Spleen (tissue), 11 donors: ENCODE data around the gene CCDC152. TPM values are rescaled to one million over a fixed set of nuclear protein-coding genes. Genes with fewer than 3 reads are reported as not detected.

Source experiments
- DNase-seq: peaks from one replicate; pipeline ENCODE4 v3.0.0-alpha.2; 2020
- H3K27ac ChIP-seq, 8 donors: fragments of 200-600 bp; sonication (generic) in 7 of 8; 1 replicate in 4 of 8; 2 replicates in 4 of 8; pipeline versions ENCODE4 v1.5.0 to v1.8.0; 2016 to 2021; ENCODE audit warnings: inconsistent platforms in 4 of 8, mild to moderate bottlenecking in 4 of 8, moderate library complexity in 1 of 8
- H3K27me3 ChIP-seq, 7 donors: fragments of 200-600 bp; sonication (generic) in 6 of 7; replicated peaks in 1 of 7; 1 replicate in 4 of 7; 2 replicates in 3 of 7; pipeline versions ENCODE4 v1.5.0 to v1.8.0; 2016 to 2021; ENCODE audit warnings: inconsistent platforms in 3 of 7, mild to moderate bottlenecking in 1 of 7
- H3K36me3 ChIP-seq, 6 donors: fragments of 200-600 bp; sonication (generic) in 5 of 6; 1 replicate in 4 of 6; 2 replicates in 2 of 6; pipeline versions ENCODE4 v1.5.0 to v1.8.0; 2016 to 2021; ENCODE audit warnings: inconsistent platforms in 2 of 6
- H3K4me1 ChIP-seq, 6 donors: fragments of 200-600 bp; sonication (generic) in 5 of 6; 1 replicate in 3 of 6; 2 replicates in 3 of 6; pipeline versions ENCODE4 v1.5.0 to v1.8.0; 2016 to 2021; ENCODE audit warnings: inconsistent platforms in 3 of 6
- H3K4me3 ChIP-seq, 8 donors: fragments of 200-600 bp; sonication (generic) in 7 of 8; 1 replicate in 4 of 8; 2 replicates in 4 of 8; pipeline versions ENCODE4 v1.5.0 to v1.8.0; 2016 to 2021; ENCODE audit warnings: inconsistent platforms in 4 of 8, mild to moderate bottlenecking in 4 of 8, moderate library complexity in 2 of 8
- H3K9me3 ChIP-seq, 8 donors: fragments of 200-600 bp; sonication (generic) in 7 of 8; 1 replicate in 4 of 8; 2 replicates in 4 of 8; pipeline versions ENCODE4 v1.5.0 to v1.8.0; 2016 to 2021; ENCODE audit warnings: inconsistent platforms in 4 of 8
- POLR2A ChIP-seq, 3 donors: fragments of 450-650 bp; IDR thresholded peaks; one replicate each; pipeline ENCODE4 v1.5.1; 2017; ENCODE audit warnings: antibody characterized with exemption in 3 of 3, mild to moderate bottlenecking in 1 of 3
- POLR2AphosphoS5 ChIP-seq, 3 donors: sonication (generic); formaldehyde crosslinking; IDR thresholded peaks; one replicate each; pipeline ENCODE4 v1.5.1; 2017; ENCODE audit warnings: antibody characterized with exemption in 3 of 3
- WGBS, 5 donors: extraction: QIAGEN DNeasy Blood & Tissue Kit in 3 of 5; methylation state at CpG; one replicate each; pipeline versions ENCODE4 v1.1.5 to v1.1.7; 2013 to 2018; 5-methylcytosine and 5-hydroxymethylcytosine counted together
- intact Hi-C: fragments of 100-400 bp; cut with DNase I; formaldehyde crosslinking; loops from one replicate; pipeline ENCODE4 v1.15.0; 2023; ENCODE audit warnings: low total_unique reads
- polyA plus RNA-seq, 3 donors: library from polyadenylated mRNA; stranded (reverse); fragments of 200-250 nt; gene quantifications; one replicate each; pipeline ENCODE4 v1.2.1, GENCODE V29; 2013
- total RNA-seq, 7 donors: library from RNA; depleted of rRNA in 3 of 7; stranded (reverse); fragments of >200 nt in 3 of 7; fragmentation: NEBNext Ultra II Directional in 4 of 7; extraction: Animal tissue kit (Norgen Biotek cat#: 25700) in 4 of 7; gene quantifications; one replicate each; pipeline versions ENCODE4 v1.1.0 to v1.2.1, GENCODE V29; 2016 to 2021
- TF ChIP-seq, protein P1 (sequence below), 11 experiments: fragments of 200-600 bp in 7 of 11; fragments of 450-650 bp in 4 of 11; sonication (generic) in 4 of 11; IDR thresholded peaks in 8 of 11; conservative IDR thresholded peaks in 3 of 11; 1 replicate in 7 of 11; 2 replicates in 4 of 11; pipeline versions ENCODE4 v1.4.0 to v1.8.0; 2016 to 2021; ENCODE audit warnings: antibody characterized with exemption in 11 of 11, inconsistent platforms in 4 of 11, mild to moderate bottlenecking in 1 of 11
- donor health status: healthy with polysubstance abuse.
- donor health status: DM: no; HTN: no; CAD: no; lungs with moderate emphysema.
- donor health status: DM: no; HTN: no; CAD: no.
- donor health status: Bipolar disorder and iron deficiency.
- donor health status: healthy.
- donor health status: DM: no; HTN: no; CAD: no.
- donor health status: DM: yes; HTN: yes; CAD: no.

The CCDC152 gene
- total and polyA plus RNA-seq, 10 donors = 0.46 to 3.4 (median 1.8) TPM

DNA sequence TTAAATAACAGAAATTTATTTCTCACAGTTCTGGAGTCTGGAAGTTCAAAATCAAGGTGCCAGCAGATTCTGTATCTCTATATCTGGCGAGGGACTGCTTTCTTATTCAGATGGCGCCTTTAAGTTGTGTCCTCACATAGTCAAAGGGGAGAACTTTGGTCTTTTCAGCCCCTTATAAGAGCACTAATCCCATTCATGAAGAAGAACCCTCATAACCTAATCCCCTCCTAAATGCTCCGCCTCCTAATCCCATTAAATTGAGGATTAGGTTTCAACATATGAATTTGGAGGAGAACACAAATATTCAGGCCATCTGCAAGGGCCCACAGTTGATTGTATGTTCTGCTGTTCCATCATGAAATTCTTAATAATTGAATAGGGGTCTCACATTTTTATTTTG, 10.8 kb upstream of the CCDC152 start:
- intact Hi-C loops = no loop called here
- no peaks in the 10 kb centered on the region for H3K4me1 ChIP-seq
- no peak overlapping the region for H3K27ac ChIP-seq
- no peaks in the 10 kb centered on the region for H3K9me3 ChIP-seq
- no peaks in the 10 kb centered on the region for H3K36me3 ChIP-seq
- no peak overlapping the region for H3K4me3 ChIP-seq
- no peaks in the 10 kb centered on the region for H3K27me3 ChIP-seq
- TF ChIP-seq POLR2A (IDR thresholded peaks at IDR 0.05) (no peak), POLR2AphosphoS5 (IDR thresholded peaks at IDR 0.05) (no peak)
- TF ChIP-seq, protein P1, sequence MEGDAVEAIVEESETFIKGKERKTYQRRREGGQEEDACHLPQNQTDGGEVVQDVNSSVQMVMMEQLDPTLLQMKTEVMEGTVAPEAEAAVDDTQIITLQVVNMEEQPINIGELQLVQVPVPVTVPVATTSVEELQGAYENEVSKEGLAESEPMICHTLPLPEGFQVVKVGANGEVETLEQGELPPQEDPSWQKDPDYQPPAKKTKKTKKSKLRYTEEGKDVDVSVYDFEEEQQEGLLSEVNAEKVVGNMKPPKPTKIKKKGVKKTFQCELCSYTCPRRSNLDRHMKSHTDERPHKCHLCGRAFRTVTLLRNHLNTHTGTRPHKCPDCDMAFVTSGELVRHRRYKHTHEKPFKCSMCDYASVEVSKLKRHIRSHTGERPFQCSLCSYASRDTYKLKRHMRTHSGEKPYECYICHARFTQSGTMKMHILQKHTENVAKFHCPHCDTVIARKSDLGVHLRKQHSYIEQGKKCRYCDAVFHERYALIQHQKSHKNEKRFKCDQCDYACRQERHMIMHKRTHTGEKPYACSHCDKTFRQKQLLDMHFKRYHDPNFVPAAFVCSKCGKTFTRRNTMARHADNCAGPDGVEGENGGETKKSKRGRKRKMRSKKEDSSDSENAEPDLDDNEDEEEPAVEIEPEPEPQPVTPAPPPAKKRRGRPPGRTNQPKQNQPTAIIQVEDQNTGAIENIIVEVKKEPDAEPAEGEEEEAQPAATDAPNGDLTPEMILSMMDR (IDR thresholded peaks at IDR 0.05 in 8 of 11, conservative IDR thresholded peaks at IDR 0.05 in 3 of 11) = no peak
- WGBS, 5 donors = 94 to 98% (median 95%) methylated on average over 3 of the region's 3 CpGs
- no peak for DNase-seq

DNA sequence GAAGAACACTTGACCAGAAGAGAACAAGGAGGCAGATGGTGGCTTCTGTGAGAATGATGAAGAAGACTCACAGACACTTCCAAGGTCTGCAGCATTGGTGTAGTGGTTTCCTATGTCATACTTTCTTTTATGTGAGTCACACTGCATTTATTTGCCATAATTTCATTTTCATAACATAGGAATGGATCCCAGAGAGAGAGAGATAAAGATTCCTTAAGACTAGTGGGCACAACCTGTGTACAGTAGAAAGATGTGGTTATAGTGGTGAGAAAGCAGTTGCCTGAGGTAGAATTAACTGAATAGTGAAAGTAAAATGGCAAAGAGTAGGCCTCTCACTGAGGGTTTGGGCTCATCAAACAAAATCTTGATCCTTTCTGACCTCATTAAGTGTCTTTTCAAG, 7.6 kb upstream of the CCDC152 start:
- no peaks in the 10 kb centered on the region for H3K4me1 ChIP-seq
- H3K27ac ChIP-seq = no peak overlapping the region
- TF ChIP-seq POLR2A (IDR thresholded peaks at IDR 0.05) = no peak
- no peak for TF ChIP-seq POLR2AphosphoS5 (IDR thresholded peaks at IDR 0.05)
- TF ChIP-seq, protein P1 (IDR thresholded peaks at IDR 0.05 in 8 of 11, conservative IDR thresholded peaks at IDR 0.05 in 3 of 11) = no peak
- no peaks in the 10 kb centered on the region for H3K27me3 ChIP-seq
- no peaks in the 10 kb centered on the region for H3K36me3 ChIP-seq
- no peaks in the 10 kb centered on the region for H3K9me3 ChIP-seq
- DNase-seq = no peak
- no peak overlapping the region for H3K4me3 ChIP-seq
- intact Hi-C loops = no loop called here

DNA sequence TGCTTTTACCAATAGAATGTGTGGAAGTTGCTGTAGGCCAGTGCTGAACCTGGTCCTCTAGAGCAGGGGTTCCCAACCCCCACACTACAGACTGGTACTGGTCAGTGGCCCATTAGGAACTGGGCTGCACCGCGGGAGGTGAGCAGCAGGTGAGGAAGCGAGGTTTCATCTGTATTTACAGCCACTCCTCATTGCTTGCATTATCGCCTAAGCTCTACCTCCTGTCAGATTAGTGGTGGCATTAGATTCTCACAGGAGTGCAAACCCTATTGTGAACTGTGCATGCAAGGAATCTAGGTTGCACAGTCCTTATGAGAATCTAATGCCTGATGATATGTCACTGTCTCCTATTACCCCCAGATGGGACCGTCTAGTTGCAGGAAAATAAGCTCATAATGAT, 6.1 kb upstream of the CCDC152 start:
- intact Hi-C loops = no loop called here
- Histone ChIP-seq H3K36me3 (no peaks in the 10 kb centered on the region), H3K4me1 (no peaks in the 10 kb centered on the region), H3K27me3 (no peaks in the 10 kb centered on the region), H3K4me3 (no peak overlapping the region), H3K9me3 (no peaks in the 10 kb centered on the region), H3K27ac (no peak overlapping the region)
- 93 to 97% (median 94%) methylated on average over 5 of the region's 5 CpGs for WGBS, 5 donors
- TF ChIP-seq POLR2AphosphoS5 (IDR thresholded peaks at IDR 0.05) (no peak), POLR2A (IDR thresholded peaks at IDR 0.05) (no peak)
- TF ChIP-seq, protein P1 (IDR thresholded peaks at IDR 0.05 in 8 of 11, conservative IDR thresholded peaks at IDR 0.05 in 3 of 11) = no peak
- no peak for DNase-seq

DNA sequence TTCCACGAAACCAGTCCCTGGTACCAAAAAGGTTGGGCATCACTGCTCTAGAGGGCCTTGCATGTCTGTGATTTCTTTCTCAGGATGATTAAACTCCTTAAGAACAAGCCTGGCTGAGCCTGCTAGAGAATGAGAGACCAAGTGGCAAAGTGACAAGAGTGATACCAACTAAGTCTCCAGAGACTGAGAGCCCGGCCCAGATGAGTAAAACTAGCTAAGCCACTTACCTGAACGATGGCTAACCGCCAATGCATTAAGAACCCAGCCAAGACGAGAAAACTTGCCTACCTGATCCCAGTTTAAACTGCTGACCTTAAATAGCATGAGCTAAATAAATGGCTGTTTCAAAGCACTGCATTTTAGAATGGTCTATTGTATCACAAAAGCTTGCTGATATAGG, 5.6 kb upstream of the CCDC152 start:
- intact Hi-C loops = no loop called here

More for the DNA sequence above, 5.6 kb upstream of the CCDC152 start:
- no peak for DNase-seq
- H3K27ac ChIP-seq = no peak overlapping the region
- no peaks in the 10 kb centered on the region for H3K27me3 ChIP-seq
- TF ChIP-seq POLR2A (IDR thresholded peaks at IDR 0.05) = no peak
- no peak for TF ChIP-seq POLR2AphosphoS5 (IDR thresholded peaks at IDR 0.05)
- TF ChIP-seq, protein P1 (IDR thresholded peaks at IDR 0.05 in 8 of 11, conservative IDR thresholded peaks at IDR 0.05 in 3 of 11) = no peak
- WGBS, 5 donors = 63 to 89% (median 73%) methylated on average over 5 of the region's 5 CpGs
- no peak overlapping the region for H3K4me3 ChIP-seq
- H3K4me1 ChIP-seq = no peaks in the 10 kb centered on the region
- no peaks in the 10 kb centered on the region for H3K9me3 ChIP-seq
- H3K36me3 ChIP-seq = no peaks in the 10 kb centered on the region
